ENCODE data around the gene MRPL4. TPM values are rescaled to one million over a fixed set of nuclear protein-coding genes. Genes with fewer than 3 reads are reported as not detected.

MRPL4 gene
- total RNA-seq, 4 donors from 2014 or later = 39.9 to 78.0 (median 61.7) TPM

- Histone ChIP-seq H3K27me3 (peaks cover 0 to 39% (median 15%) of the 10 kb centered on the region in 4 donors), H3K4me3 (no peak overlapping the region), H3K4me1 (peaks cover 32 to 52% (median 37%) of the 10 kb centered on the region in 4 donors), H3K36me3 (no peaks in the 10 kb centered on the region), H3K27ac (replicated peaks in 1 of 4) (peak overlapping the region in 3 of 4 donors; percentile 65 to 88 (median 75)), H3K9me3 (no peaks in the 10 kb centered on the region)
- no peak for DNase-seq (ENCODE audit: extremely low spot score)
- TF ChIP-seq EP300 (IDR thresholded peaks at IDR 0.05) = no peak
- peak; percentile 24 to 35 for TF ChIP-seq POLR2AphosphoS5 (IDR thresholded peaks at IDR 0.05)
- 64% methylated on average over 6 of the region's 6 CpGs for WGBS
- intact Hi-C loops (cut with DNase I) = no loop called here
Observed at GRCh38 chr19:10268071-10268470, 16.1 kb downstream of the MRPL4 start.

DNA sequence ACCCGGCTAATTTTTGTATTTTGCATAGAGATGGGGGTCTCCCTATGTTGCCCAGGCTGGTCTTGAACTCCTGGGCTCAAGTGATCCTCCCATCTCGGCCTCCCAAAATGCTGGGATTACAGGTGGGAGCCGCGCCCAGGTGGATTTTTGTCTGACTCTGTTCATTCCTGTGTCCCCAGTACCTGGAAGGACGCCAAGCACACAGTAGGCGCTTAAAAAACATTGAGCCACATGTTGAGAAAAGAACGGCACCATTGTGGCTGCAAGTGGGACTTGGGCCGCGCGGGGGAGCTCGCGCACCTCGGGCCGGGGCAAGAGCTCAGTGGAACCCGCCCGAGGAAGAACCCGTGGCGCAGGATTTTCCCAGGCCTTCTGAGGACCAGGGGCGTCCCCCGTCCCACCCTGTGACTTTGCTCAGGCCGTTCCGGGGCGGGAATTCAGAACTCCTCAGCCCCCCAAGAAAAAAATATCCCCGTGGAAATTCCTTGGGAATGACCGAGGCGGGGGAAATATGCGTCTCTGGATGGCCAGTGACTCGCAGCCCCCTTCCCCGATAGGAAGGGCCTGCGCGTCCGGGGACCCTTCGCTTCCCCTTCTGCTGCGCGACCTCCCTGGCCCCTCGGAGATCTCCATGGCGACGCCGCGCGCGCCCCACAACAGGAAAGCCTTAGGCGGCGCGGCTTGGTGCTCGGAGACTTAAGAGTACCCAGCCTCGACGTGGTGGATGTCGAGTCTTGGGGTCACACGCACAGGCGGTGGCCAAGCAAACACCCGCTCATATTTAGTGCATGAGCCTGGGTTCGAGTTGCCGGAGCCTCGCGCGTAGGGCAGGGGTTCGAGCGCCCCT lies 17.5 kb downstream of the MRPL4 start:
- WGBS = 4% methylated on average over 37 of the region's 59 CpGs
- peaks cover 32 to 57% (median 37%) of the 10 kb centered on the region in 4 donors for H3K4me1 ChIP-seq
- peak overlapping the region; percentile 68 to 88 (median 79) for H3K27ac ChIP-seq (replicated peaks in 1 of 4)
- peaks cover 0 to 2% (median under 1%) of the 10 kb centered on the region in 4 donors for H3K36me3 ChIP-seq
- DNase-seq (ENCODE audit: extremely low spot score) = peak; percentile 94
- H3K27me3 ChIP-seq = peaks cover 0 to 39% (median 15%) of the 10 kb centered on the region in 4 donors
- H3K9me3 ChIP-seq = no peaks in the 10 kb centered on the region
- H3K4me3 ChIP-seq = peak overlapping the region; percentile 46 to 59 (median 50)
- intact Hi-C loops (cut with DNase I) = loop anchor here (1.0 kb wide), 1 partner anchor 121 kb away; no protein-coding TSS in a partner anchor
- TF ChIP-seq POLR2A (IDR thresholded peaks at IDR 0.05; ENCODE audit: low read depth) = no peak
- no peak for TF ChIP-seq EP300 (IDR thresholded peaks at IDR 0.05)
- peak in 1 of 2 donors; percentile 61 for TF ChIP-seq POLR2AphosphoS5 (IDR thresholded peaks at IDR 0.05)
- TF ChIP-seq CTCF (IDR thresholded peaks at IDR 0.05) = peak; percentile 93 to 98 (median 93)

DNA sequence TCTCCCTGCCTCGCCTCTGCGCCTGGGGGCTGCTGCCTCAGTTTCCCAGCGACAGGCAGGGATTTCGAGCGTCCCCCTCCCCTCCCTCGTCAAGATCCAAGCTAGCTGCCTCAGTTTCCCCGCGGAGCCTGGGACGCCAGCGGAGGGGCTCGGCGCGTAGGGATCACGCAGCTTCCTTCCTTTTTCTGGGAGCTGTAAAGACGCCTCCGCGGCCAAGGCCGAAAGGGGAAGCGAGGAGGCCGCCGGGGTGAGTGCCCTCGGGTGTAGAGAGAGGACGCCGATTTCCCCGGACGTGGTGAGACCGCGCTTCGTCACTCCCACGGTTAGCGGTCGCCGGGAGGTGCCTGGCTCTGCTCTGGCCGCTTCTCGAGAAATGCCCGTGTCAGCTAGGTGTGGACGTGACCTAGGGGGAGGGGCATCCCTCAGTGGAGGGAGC lies 18.2 kb downstream of the MRPL4 start:
- intact Hi-C loops (cut with DNase I) = no loop called here
- DNase-seq (ENCODE audit: extremely low spot score) = no peak
- WGBS = 3% methylated on average over 27 of the region's 37 CpGs
- H3K9me3 ChIP-seq = no peaks in the 10 kb centered on the region
- H3K4me3 ChIP-seq = peak overlapping the region; percentile 46 to 59 (median 50)
- H3K4me1 ChIP-seq = peaks cover 32 to 57% (median 37%) of the 10 kb centered on the region in 4 donors
- H3K36me3 ChIP-seq = peaks cover 0 to 8% (median 6%) of the 10 kb centered on the region in 4 donors
- no peak for TF ChIP-seq EP300 (IDR thresholded peaks at IDR 0.05)
- TF ChIP-seq POLR2A (IDR thresholded peaks at IDR 0.05; ENCODE audit: low read depth) = no peak
- no peak for TF ChIP-seq POLR2AphosphoS5 (IDR thresholded peaks at IDR 0.05)
- TF ChIP-seq CTCF (IDR thresholded peaks at IDR 0.05) = no peak
- H3K27ac ChIP-seq (replicated peaks in 1 of 4) = peak overlapping the region; percentile 68 to 88 (median 79)
- H3K27me3 ChIP-seq = peaks cover 0 to 39% (median 15%) of the 10 kb centered on the region in 4 donors

GRCh38 chr19:10270616-10271394 lies 18.8 kb downstream of the MRPL4 start, which contains the start of gene ICAM1:
ICAM1 (plus strand) TSS chr19:10271120; CDS start chr19:10271160, 40 bp downstream.
- Histone ChIP-seq H3K36me3 (peaks cover 0 to 11% (median 6%) of the 10 kb centered on the region in 4 donors), H3K9me3 (no peaks in the 10 kb centered on the region), H3K27me3 (peaks cover 0 to 39% (median 15%) of the 10 kb centered on the region in 4 donors), H3K27ac (replicated peaks in 1 of 4) (peak within 1 kb of the TSS; percentile 68 to 88 (median 79)), H3K4me3 (peak within 1 kb of the TSS; percentile 46 to 59 (median 50)), H3K4me1 (peaks cover 32 to 57% (median 37%) of the 10 kb centered on the region in 4 donors)
- 5% methylated on average over 43 of the region's 51 CpGs for WGBS
- DNase-seq (ENCODE audit: extremely low spot score) = peak; percentile 98
- intact Hi-C loops (cut with DNase I) = no loop called here
- TF ChIP-seq POLR2A (IDR thresholded peaks at IDR 0.05; ENCODE audit: low read depth) (peak; percentile 59), EP300 (IDR thresholded peaks at IDR 0.05) (peak; percentile 61), CTCF (IDR thresholded peaks at IDR 0.05) (no peak), POLR2AphosphoS5 (IDR thresholded peaks at IDR 0.05) (peak; percentile 76 to 81)
